ENCODE results near the gene ZNF627.

ZNF627 gene

DNA sequence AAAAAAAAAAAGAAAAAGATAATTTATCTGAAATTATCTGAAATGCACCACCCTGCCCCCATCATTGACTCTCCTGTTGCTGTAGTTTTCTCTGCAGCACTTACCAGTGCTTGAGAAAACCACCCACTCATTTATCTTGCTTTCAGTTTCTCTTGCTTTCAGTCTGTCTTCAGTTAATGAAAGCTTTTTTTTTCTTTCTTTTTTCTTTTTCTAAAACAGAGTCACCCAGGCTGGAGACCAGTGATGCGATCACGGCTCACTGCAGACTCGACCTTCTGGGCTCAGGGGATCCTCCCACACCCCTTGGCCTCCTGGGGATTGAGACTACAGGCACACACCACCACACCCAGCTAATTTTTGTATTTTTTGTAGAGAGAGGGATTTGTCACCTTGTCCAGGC is 15.5 kb upstream of the ZNF627 start:
- Histone ChIP-seq H3K4me3 (ENCODE audit: low read depth, low read length) (no peak overlapping the region), H3K9me3 (ENCODE audit: control insufficient read depth, insufficient read depth, low read depth, low read length) (no peaks in the 10 kb centered on the region), H3K4me1 (ENCODE audit: control insufficient read depth, insufficient read depth, low read length) (no peaks in the 10 kb centered on the region), H3K36me3 (ENCODE audit: control insufficient read depth in 2 of 2, insufficient read depth in 1 of 2, low read length in 2 of 2) (no peaks in the 10 kb centered on the region), H3K27ac (ENCODE audit: extremely low read depth, low read depth, low read length) (no peak overlapping the region)
- POLR2A ChIA-PET: interaction anchor here (0.7 kb wide), 1 partner anchor 112 kb away, joined by 3 read pairs; no protein-coding TSS in a partner anchor
- CTCF ChIA-PET: interaction anchor here (0.6 to 1.6 kb wide), 2 partner anchors 10 to 21 kb away, joined by 3 to 9 read pairs; no protein-coding TSS in a partner anchor
- TF ChIP-seq GLIS1 (tag by site-specific recombination; IDR thresholded peaks at IDR 0.05) (peak; percentile 36; the same call in 1 of the 2 replicates), EGR2 (tag by site-specific recombination; IDR thresholded peaks at IDR 0.05; ENCODE audit: low read depth) (0 out of 2 replicates have a peak, but pooled peaks have one; percentile 13), HIC1 (tag by site-specific recombination; IDR thresholded peaks at IDR 0.05) (no peak), ZFHX2 (tag by site-specific recombination; conservative IDR thresholded peaks at IDR 0.05) (peak; percentile 56; the same call in 1 of the 2 replicates), ZFP69B (tag by site-specific recombination; IDR thresholded peaks at IDR 0.05) (no peak), ZNF777 (tag by site-specific recombination; IDR thresholded peaks at IDR 0.05; ENCODE audit: borderline replicate concordance) (no peak), ZNF211 (tag by site-specific recombination; IDR thresholded peaks at IDR 0.05; ENCODE audit: low read depth) (no peak), ZNF654 (tag by site-specific recombination; IDR thresholded peaks at IDR 0.05; ENCODE audit: low read depth) (no peak), ZNF138 (tag by site-specific recombination; IDR thresholded peaks at IDR 0.05; ENCODE audit: borderline replicate concordance) (no peak), PRDM6 (tag by site-specific recombination; IDR thresholded peaks at IDR 0.05) (no peak), ZNF704 (tag by site-specific recombination; IDR thresholded peaks at IDR 0.05) (no peak), ZNF280D (tag by site-specific recombination; IDR thresholded peaks at IDR 0.05) (no peak), REPIN1 (tag by site-specific recombination; IDR thresholded peaks at IDR 0.05; ENCODE audit: low read depth) (no peak), PRDM1 (tag by site-specific recombination; IDR thresholded peaks at IDR 0.05) (peak; percentile 80), KLF1 (tag by site-specific recombination; IDR thresholded peaks at IDR 0.05) (peak; percentile 69), ZBTB21 (tag by site-specific recombination; IDR thresholded peaks at IDR 0.05) (no peak), ZNF610 (tag by site-specific recombination; IDR thresholded peaks at IDR 0.05; ENCODE audit: borderline replicate concordance) (no peak), OVOL3 (tag by site-specific recombination; IDR thresholded peaks at IDR 0.05) (no peak), ZIC2 (tag by site-specific recombination; IDR thresholded peaks at IDR 0.05) (no peak)
- TF ChIP-seq, protein P1, sequence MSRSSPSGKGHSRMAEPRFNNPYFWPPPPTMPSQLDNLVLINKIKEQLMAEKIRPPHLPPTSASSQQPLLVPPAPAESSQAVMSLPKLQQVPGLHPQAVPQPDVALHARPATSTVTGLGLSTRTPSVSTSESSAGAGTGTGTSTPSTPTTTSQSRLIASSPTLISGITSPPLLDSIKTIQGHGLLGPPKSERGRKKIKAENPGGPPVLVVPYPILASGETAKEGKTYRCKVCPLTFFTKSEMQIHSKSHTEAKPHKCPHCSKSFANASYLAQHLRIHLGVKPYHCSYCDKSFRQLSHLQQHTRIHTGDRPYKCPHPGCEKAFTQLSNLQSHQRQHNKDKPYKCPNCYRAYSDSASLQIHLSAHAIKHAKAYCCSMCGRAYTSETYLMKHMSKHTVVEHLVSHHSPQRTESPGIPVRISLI (tag by site-specific recombination; IDR thresholded peaks at IDR 0.05): 0 out of 2 replicates have a peak, but pooled peaks have one; percentile 27
